ENCODE results near the gene RNASE13.

The RNASE13 gene

DNA sequence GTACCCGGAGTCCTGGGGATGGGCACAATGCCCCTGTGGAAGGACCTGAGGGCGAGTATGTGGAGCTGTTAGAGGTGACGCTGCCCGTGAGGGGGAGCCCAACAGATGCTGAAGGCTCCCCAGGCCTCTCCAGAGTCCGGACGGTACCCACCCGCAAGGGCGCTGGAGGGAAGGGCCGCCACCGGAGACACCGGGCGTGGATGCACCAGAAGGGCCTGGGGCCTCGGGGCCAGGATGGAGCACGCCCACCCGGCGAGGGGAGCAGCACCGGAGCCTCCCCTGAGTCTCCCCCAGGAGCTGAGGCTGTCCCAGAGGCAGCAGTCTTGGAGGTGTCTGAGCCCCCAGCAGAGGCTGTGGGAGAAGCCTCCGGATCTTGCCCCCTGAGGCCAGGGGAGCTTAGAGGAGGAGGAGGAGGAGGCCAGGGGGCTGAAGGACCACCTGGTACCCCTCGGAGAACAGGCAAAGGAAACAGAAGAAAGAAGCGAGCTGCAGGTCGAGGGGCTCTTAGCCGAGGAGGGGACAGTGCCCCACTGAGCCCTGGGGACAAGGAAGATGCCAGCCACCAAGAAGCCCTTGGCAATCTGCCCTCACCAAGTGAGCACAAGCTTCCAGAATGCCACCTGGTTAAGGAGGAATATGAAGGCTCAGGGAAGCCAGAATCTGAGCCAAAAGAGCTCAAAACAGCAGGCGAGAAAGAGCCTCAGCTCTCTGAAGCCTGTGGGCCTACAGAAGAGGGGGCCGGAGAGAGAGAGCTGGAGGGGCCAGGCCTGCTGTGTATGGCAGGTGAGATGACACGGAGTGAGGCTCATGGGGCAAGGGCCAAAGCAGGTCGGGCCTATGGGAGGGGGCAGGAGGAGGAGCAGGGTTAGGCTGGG, 40.0 kb upstream of the RNASE13 start:
- Histone ChIP-seq H3K4me2 (ENCODE audit: low read length) (no peak overlapping the region), H3K27me3 (ENCODE audit: control insufficient read depth, insufficient read depth, low read length) (no peaks in the 10 kb centered on the region), H3K36me3 (ENCODE audit: control insufficient read depth, insufficient read depth, low read length) (no peaks in the 10 kb centered on the region), H3K4me1 (peaks cover 13% of the 10 kb centered on the region), H3K9ac (no peak overlapping the region), H3K9me3 (ENCODE audit: control insufficient read depth, low read length) (no peaks in the 10 kb centered on the region), H3K79me2 (peaks cover 12% of the 10 kb centered on the region), H3K4me3 (ENCODE audit: low read depth, low read length) (no peak overlapping the region), H2AFZ (no peak overlapping the region), H3K27ac (no peak overlapping the region)
- TF ChIP-seq, protein P1, sequence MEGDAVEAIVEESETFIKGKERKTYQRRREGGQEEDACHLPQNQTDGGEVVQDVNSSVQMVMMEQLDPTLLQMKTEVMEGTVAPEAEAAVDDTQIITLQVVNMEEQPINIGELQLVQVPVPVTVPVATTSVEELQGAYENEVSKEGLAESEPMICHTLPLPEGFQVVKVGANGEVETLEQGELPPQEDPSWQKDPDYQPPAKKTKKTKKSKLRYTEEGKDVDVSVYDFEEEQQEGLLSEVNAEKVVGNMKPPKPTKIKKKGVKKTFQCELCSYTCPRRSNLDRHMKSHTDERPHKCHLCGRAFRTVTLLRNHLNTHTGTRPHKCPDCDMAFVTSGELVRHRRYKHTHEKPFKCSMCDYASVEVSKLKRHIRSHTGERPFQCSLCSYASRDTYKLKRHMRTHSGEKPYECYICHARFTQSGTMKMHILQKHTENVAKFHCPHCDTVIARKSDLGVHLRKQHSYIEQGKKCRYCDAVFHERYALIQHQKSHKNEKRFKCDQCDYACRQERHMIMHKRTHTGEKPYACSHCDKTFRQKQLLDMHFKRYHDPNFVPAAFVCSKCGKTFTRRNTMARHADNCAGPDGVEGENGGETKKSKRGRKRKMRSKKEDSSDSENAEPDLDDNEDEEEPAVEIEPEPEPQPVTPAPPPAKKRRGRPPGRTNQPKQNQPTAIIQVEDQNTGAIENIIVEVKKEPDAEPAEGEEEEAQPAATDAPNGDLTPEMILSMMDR (IDR thresholded peaks at IDR 0.05): no peak

DNA sequence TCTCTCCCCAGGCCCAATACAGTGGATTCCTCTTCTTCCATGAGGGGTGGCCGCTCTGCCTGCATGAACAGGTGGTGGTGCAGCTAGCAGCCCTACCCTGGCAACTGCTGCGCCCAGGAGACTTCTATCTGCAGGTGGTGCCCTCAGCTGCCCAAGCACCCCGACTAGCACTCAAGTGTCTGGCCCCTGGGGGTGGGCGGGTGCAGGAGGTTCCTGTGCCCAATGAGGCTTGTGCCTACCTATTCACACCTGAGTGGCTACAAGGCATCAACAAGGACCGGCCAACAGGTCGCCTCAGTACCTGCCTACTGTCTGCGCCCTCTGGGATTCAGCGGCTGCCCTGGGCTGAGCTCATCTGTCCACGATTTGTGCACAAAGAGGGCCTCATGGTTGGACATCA, 39.3 kb upstream of the RNASE13 start:
- TF ChIP-seq, protein P1 (IDR thresholded peaks at IDR 0.05): no peak
- Histone ChIP-seq H3K9ac (no peak overlapping the region), H3K36me3 (ENCODE audit: control insufficient read depth, insufficient read depth, low read length) (no peaks in the 10 kb centered on the region), H3K4me2 (ENCODE audit: low read length) (no peak overlapping the region), H3K79me2 (peaks cover 9% of the 10 kb centered on the region), H2AFZ (no peak overlapping the region), H3K4me3 (ENCODE audit: low read depth, low read length) (no peak overlapping the region), H3K4me1 (peaks cover 20% of the 10 kb centered on the region), H3K27me3 (ENCODE audit: control insufficient read depth, insufficient read depth, low read length) (no peaks in the 10 kb centered on the region), H3K27ac (no peak overlapping the region), H3K9me3 (ENCODE audit: control insufficient read depth, low read length) (no peaks in the 10 kb centered on the region)

DNA sequence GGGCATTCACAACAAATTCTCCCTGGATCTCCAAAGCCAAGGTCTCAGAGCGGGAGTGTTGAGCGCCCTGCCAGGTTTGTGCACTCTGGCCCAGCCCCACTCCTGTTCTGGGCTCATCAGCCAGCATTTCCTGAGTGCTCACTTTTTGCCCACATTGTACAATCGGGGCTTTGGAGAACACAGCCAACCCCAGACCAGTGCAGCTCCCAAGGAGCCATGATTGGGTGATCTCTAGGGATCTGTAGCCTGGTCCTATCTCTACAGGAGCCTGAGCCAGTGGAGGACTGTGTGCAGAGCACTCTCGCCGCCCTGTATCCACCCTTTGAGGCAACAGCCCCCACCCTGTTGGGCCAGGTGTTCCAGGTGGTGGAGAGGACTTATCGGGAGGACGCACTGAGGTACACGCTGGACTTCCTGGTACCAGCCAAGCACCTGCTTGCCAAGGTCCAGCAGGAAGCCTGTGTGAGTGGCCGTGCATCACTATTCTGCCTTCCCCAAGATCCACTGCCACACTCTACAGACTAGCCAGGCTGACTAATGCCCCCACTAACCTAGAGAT, 38.3 kb upstream of the RNASE13 start:
- Histone ChIP-seq H2AFZ (no peak overlapping the region), H3K4me2 (ENCODE audit: low read length) (no peak overlapping the region), H3K9me3 (ENCODE audit: control insufficient read depth, low read length) (no peaks in the 10 kb centered on the region), H3K4me3 (ENCODE audit: low read depth, low read length) (no peak overlapping the region), H3K79me2 (peaks cover 9% of the 10 kb centered on the region), H3K27ac (no peak overlapping the region), H3K27me3 (ENCODE audit: control insufficient read depth, insufficient read depth, low read length) (no peaks in the 10 kb centered on the region), H3K4me1 (peaks cover 27% of the 10 kb centered on the region), H3K36me3 (ENCODE audit: control insufficient read depth, insufficient read depth, low read length) (no peaks in the 10 kb centered on the region), H3K9ac (no peak overlapping the region)
- TF ChIP-seq, protein P1 (IDR thresholded peaks at IDR 0.05): no peak

DNA sequence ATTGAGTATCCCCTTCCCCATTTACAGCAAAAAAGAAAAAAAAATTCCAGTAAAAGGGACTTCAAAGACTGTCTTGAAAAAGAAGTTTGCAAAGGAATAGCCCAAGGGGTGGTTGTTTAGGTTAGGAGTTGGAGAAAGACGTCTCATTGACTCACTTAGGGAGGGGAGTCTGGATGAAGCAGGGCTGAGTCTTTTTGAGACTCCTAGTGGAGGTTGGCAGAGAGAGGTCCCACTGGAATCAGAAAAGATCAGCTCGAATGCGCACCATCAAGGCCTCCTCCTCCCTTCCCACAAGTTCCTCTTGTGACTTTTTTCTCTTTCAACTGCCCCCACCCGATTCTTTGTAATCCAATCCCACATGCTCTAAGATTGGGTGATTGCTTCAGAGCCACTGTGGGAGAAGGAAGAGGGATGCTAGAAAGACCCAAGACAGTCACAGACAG, 37.4 kb upstream of the RNASE13 start:
- Histone ChIP-seq H3K4me3 (ENCODE audit: low read depth, low read length) (peak overlapping the region; percentile 94), H3K9ac (no peak overlapping the region), H2AFZ (no peak overlapping the region), H3K9me3 (ENCODE audit: control insufficient read depth, low read length) (no peaks in the 10 kb centered on the region), H3K79me2 (peaks cover 9% of the 10 kb centered on the region), H3K27ac (peak overlapping the region; percentile 75), H3K27me3 (ENCODE audit: control insufficient read depth, insufficient read depth, low read length) (no peaks in the 10 kb centered on the region), H3K36me3 (ENCODE audit: control insufficient read depth, insufficient read depth, low read length) (no peaks in the 10 kb centered on the region), H3K4me1 (peaks cover 27% of the 10 kb centered on the region), H3K4me2 (ENCODE audit: low read length) (peak overlapping the region; percentile 96)
- TF ChIP-seq, protein P1 (IDR thresholded peaks at IDR 0.05): no peak
